Stimulated activated CD8-positive, alpha-beta memory T cell treated with anti-CD3 and anti-CD28 coated beads, Interleukin-4, amount 100 ng/mL, for 1 hour (primary cell): ENCODE results near the gene SLC39A6.
"Not testable (repeated sequence)": the region's sequence is repeated elsewhere in the genome, so short reads cannot be mapped to it uniquely, and the experiment has no call there.

Source experiments
- DNase-seq, 2 donors: peaks; one replicate each; pipeline ENCODE4 v3.0.0-alpha.2; 2020; ENCODE audit warnings: low read depth in 2 of 2, low spot score in 1 of 2

SLC39A6 gene

GRCh38 chr18:36066001-36066400 is 63.1 kb downstream of the SLC39A6 start:
- DNase-seq = no peak

GRCh38 chr18:36064809-36065079 is 64.4 kb downstream of the SLC39A6 start:
- DNase-seq = not testable (repeated sequence)

GRCh38 chr18:36064027-36064808 is 64.9 kb downstream of the SLC39A6 start:
- no peak for DNase-seq

- DNase-seq = no peak
These were observed 70.5 kb downstream of the SLC39A6 start for GRCh38 chr18:36058674-36059073.
